Esophagus squamous epithelium (tissue), 5 donors: ENCODE measurements around the gene GABRR2. TPM values are rescaled to one million over a fixed set of nuclear protein-coding genes. Genes with fewer than 3 reads are reported as not detected.

Experiments
- DNase-seq: peaks from one replicate; lab custom pipeline; 2025; lab: John Stamatoyannopoulos, UW
- H3K27ac ChIP-seq, 4 donors: fragments of 200-600 bp; sonication (generic); one replicate each; pipeline ENCODE4 v1.5.1; 2016 to 2019; ENCODE audit warnings: mild to moderate bottlenecking in 1 of 4
- H3K27me3 ChIP-seq, 4 donors: fragments of 200-600 bp; sonication (generic); 1 replicate in 3 of 4; 2 replicates in 1 of 4; pipeline versions ENCODE4 v1.5.1 to v1.6.0; 2017 to 2021; ENCODE audit warnings: antibody characterized with exemption in 1 of 4
- H3K36me3 ChIP-seq, 3 donors: fragments of 200-600 bp; sonication (generic); one replicate each; pipeline ENCODE4 v1.5.1; 2016 to 2019
- H3K4me1 ChIP-seq, 3 donors: fragments of 200-600 bp; sonication (generic); one replicate each; pipeline ENCODE4 v1.5.1; 2017 to 2019
- H3K4me3 ChIP-seq, 4 donors: fragments of 200-600 bp; sonication (generic); 1 replicate in 3 of 4; 2 replicates in 1 of 4; pipeline ENCODE4 v1.5.1; 2016 to 2019; ENCODE audit warnings: mild to moderate bottlenecking in 2 of 4, moderate library complexity in 1 of 4
- H3K9me3 ChIP-seq, 3 donors: fragments of 200-600 bp; sonication (generic); one replicate each; pipeline ENCODE4 v1.5.1; 2016 to 2019
- POLR2A ChIP-seq, 4 donors: fragments of 450-650 bp; IDR thresholded peaks; one replicate each; pipeline ENCODE4 v1.6.1; 2017; ENCODE audit warnings: antibody characterized with exemption in 4 of 4, mild to moderate bottlenecking in 4 of 4, moderate library complexity in 3 of 4
- WGBS, 2 donors: methylation state at CpG; one replicate each; pipeline ENCODE4 v1.1.5; 2018; 5-methylcytosine and 5-hydroxymethylcytosine counted together
- intact Hi-C: fragments of 100-400 bp; cut with DNase I; formaldehyde crosslinking; loops from one replicate; pipeline ENCODE4 v1.15.0; 2022
- total RNA-seq, 4 donors: library from RNA; depleted of rRNA; stranded (reverse); fragments of >200 nt; gene quantifications; one replicate each; pipeline ENCODE4 v1.1.0, GENCODE V29; 2016
- TF ChIP-seq, protein P1 (sequence below), 6 experiments: fragments of 450-650 bp in 4 of 6; fragments of 200-600 bp in 2 of 6; sonication (generic) in 2 of 6; IDR thresholded peaks; one replicate each; pipeline ENCODE4 v1.5.1; 2016 to 2019; ENCODE audit warnings: antibody characterized with exemption in 6 of 6, mild to moderate bottlenecking in 4 of 6, moderate library complexity in 4 of 6
- donor health status: DM: yes; HTN: yes; CAD: no.

The GABRR2 gene
- total RNA-seq, 4 donors from 2014 or later, result 0.19 TPM; not detected in 3

DNA sequence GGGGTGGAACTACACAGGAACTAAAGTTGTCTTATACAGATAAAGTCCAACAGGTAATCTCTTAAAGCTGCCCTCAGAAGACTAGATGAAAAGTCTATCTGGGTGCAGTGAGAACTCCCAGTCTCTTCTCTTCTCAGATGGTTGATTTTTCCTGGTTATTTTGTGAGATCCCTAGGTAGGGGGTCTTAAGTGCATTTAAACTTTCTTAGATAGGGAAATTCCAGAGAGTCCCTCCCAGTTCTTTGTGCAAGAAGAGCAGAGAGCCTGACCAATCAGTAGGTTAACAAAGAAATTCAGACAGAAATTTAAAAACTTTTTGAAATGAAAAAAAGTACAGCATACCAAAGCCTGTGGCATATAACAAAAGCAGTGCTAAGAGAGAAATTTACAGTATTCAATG, 2.0 kb upstream of the GABRR2 start:
- H3K27ac ChIP-seq, result no peak overlapping the region
- TF ChIP-seq, protein P1, sequence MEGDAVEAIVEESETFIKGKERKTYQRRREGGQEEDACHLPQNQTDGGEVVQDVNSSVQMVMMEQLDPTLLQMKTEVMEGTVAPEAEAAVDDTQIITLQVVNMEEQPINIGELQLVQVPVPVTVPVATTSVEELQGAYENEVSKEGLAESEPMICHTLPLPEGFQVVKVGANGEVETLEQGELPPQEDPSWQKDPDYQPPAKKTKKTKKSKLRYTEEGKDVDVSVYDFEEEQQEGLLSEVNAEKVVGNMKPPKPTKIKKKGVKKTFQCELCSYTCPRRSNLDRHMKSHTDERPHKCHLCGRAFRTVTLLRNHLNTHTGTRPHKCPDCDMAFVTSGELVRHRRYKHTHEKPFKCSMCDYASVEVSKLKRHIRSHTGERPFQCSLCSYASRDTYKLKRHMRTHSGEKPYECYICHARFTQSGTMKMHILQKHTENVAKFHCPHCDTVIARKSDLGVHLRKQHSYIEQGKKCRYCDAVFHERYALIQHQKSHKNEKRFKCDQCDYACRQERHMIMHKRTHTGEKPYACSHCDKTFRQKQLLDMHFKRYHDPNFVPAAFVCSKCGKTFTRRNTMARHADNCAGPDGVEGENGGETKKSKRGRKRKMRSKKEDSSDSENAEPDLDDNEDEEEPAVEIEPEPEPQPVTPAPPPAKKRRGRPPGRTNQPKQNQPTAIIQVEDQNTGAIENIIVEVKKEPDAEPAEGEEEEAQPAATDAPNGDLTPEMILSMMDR (IDR thresholded peaks at IDR 0.05), result no peak
- no peak for TF ChIP-seq POLR2A (IDR thresholded peaks at IDR 0.05)
- H3K4me1 ChIP-seq, result peaks cover 3 to 17% (median 14%) of the 10 kb centered on the region in 3 donors
- no peaks in the 10 kb centered on the region for H3K9me3 ChIP-seq
- no peaks in the 10 kb centered on the region for H3K27me3 ChIP-seq
- peaks cover 0 to 14% (median 0%) of the 10 kb centered on the region in 3 donors for H3K36me3 ChIP-seq
- intact Hi-C loops, result no loop called here
- H3K4me3 ChIP-seq, result no peak overlapping the region
- DNase-seq, result no peak

DNA sequence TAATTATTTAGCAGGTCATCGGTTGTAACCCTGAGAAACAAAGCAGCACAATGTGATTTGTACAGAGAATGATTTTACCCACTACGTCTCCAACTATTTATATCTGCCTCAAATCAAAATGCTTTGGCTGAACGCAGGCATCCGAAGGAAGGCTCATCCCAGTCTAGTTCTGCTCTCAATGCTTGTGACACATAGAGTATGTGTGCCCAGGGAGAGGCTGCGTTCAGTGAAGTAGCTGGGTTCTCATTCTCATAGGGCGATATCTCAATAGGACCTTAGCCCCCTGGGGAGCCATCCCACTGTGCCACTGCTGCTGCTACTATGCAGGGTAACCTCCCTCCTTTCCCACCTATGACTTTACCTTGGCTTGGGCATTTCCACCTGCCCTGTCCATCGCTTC, 407 bp downstream of the GABRR2 start:
- 88 to 94% methylated on average over 7 of the region's 7 CpGs for WGBS, 2 donors
- peaks cover 11 to 32% (median 26%) of the 10 kb centered on the region in 3 donors for H3K4me1 ChIP-seq
- H3K4me3 ChIP-seq, result no peak overlapping the region
- intact Hi-C loops, result no loop called here
- H3K36me3 ChIP-seq, result peaks cover 0 to 9% (median 0%) of the 10 kb centered on the region in 3 donors
- H3K27me3 ChIP-seq, result no peaks in the 10 kb centered on the region
- H3K27ac ChIP-seq, result no peak overlapping the region
- no peaks in the 10 kb centered on the region for H3K9me3 ChIP-seq
- TF ChIP-seq POLR2A (IDR thresholded peaks at IDR 0.05), result no peak
- TF ChIP-seq, protein P1 (IDR thresholded peaks at IDR 0.05), result no peak
- no peak for DNase-seq

DNA sequence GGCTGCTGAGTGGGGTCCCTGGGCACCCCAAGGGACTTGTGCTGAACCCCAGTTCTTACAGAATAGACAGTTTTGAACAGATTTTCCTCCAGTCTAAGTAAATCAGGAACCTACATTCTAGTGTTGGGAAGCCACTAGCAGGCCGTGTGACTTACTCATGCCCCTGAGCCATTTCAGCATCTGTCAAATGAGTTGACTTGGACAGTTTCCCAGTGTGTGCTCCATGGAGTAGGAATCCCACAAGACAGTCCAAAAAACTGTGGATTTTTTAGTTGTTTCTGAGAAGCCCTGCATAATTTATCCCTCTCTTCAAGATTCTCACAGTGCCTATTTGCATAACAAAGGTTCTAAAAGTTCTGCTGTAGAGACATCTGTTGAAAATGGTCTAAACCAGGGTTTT, 2.1 kb downstream of the GABRR2 start:
- Histone ChIP-seq H3K27ac (peak overlapping the region in 3 of 4 donors; percentile 68 to 69 (median 68)), H3K4me1 (peaks cover 11 to 32% (median 26%) of the 10 kb centered on the region in 3 donors), H3K9me3 (no peaks in the 10 kb centered on the region), H3K36me3 (peaks cover 0 to 9% (median 0%) of the 10 kb centered on the region in 3 donors), H3K27me3 (no peaks in the 10 kb centered on the region), H3K4me3 (no peak overlapping the region)
- intact Hi-C loops, result no loop called here
- TF ChIP-seq POLR2A (IDR thresholded peaks at IDR 0.05), result no peak
- TF ChIP-seq, protein P1 (IDR thresholded peaks at IDR 0.05), result no peak
- WGBS, 2 donors, result 22% methylated on average over 1 of the region's 1 CpG
- DNase-seq, result no peak

DNA sequence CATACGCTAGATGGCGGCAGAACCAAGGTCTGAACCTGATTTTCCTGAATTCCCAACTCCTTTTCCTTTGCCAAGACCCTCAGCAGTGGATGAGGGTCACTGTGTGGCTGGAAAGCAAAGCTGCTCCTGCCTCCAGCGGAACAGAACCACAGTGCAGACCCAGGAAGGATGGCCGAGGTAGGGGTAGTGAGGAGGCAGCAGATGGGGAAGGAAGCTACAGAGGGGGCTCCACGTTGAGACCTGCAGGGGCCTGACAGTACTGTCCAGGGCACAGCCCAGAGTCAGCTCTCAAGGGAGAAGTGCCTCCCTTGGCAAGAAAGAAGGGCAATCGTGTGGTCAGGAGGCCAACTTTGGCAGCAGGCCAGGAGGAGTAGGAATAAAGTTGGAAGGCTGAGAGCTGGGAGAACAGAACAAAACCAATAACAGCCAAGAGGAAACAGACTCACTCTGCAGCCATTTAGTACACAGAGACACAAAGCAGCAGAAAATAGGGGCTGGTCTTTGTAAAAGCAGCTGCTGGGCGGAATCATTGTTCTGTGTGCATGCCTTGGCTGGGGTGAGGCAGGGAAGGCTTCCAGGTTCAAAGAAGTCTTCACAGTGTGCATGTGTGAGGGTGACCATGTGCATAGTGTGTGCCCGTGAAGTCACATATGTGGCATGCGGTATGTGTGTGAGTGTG, 3.1 kb downstream of the GABRR2 start:
- no peak for DNase-seq
- TF ChIP-seq, protein P1 (IDR thresholded peaks at IDR 0.05), result peak in 5 of 6 experiments; percentile 26 to 58 (median 36)
- no peak for TF ChIP-seq POLR2A (IDR thresholded peaks at IDR 0.05)
- 24 to 35% methylated on average over 8 to 9 of the region's 9 CpGs for WGBS, 2 donors
- peak overlapping the region; percentile 7 to 69 (median 68) for H3K27ac ChIP-seq
- H3K4me3 ChIP-seq, result peak overlapping the region in 1 of 4 donors; percentile 12
- H3K36me3 ChIP-seq, result peaks cover 0 to 9% (median 0%) of the 10 kb centered on the region in 3 donors
- peaks cover 11 to 32% (median 26%) of the 10 kb centered on the region in 3 donors for H3K4me1 ChIP-seq
- intact Hi-C loops, result no loop called here
- H3K27me3 ChIP-seq, result no peaks in the 10 kb centered on the region
- no peaks in the 10 kb centered on the region for H3K9me3 ChIP-seq

DNA sequence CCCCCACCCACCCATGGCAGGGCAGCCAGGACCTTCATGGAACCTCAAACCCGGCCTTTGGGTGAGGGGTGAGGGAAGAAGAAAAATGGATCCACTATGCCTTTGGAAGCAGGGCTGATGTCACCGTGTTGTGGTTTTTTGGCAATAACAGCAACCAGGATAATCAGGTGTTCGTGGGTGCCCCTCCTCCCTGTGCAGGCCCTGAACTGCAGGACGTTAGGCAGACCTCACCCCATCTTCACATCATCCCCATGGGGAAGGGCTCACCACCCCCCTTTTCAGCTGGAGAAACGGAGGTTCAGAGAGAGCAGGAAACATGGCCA, 3.6 kb downstream of the GABRR2 start:
- peaks cover 0 to 9% (median 0%) of the 10 kb centered on the region in 3 donors for H3K36me3 ChIP-seq
- intact Hi-C loops, result no loop called here
- no peak for TF ChIP-seq POLR2A (IDR thresholded peaks at IDR 0.05)
- TF ChIP-seq, protein P1 (IDR thresholded peaks at IDR 0.05), result no peak

More for the DNA sequence above, 3.6 kb downstream of the GABRR2 start:
- H3K4me3 ChIP-seq, result no peak overlapping the region
- H3K27me3 ChIP-seq, result no peaks in the 10 kb centered on the region
- H3K4me1 ChIP-seq, result peaks cover 11 to 32% (median 26%) of the 10 kb centered on the region in 3 donors
- no peaks in the 10 kb centered on the region for H3K9me3 ChIP-seq
- 19% methylated on average over 3 of the region's 5 CpGs; no CpG with 5 or more reads in 1 of the 2 donors for WGBS, 2 donors
- peak overlapping the region in 3 of 4 donors; percentile 68 to 69 (median 68) for H3K27ac ChIP-seq
- no peak for DNase-seq
